Neural cell (in vitro differentiated cells): ENCODE measurements around the gene PHACTR2.

Experiments
- EP300 ChIP-seq: fragments of 450-650 bp; conservative IDR thresholded peaks from 2 replicates; pipeline ENCODE4 v1.6.1; 2014; ENCODE audit warnings: antibody characterized with exemption, mild to moderate bottlenecking, moderate library complexity; ENCODE audit not compliant: poor library complexity, severe bottlenecking
- TF ChIP-seq, protein P1 (sequence below): fragments of 450-650 bp; IDR thresholded peaks from 2 replicates; pipeline ENCODE4 v1.5.1; 2014; ENCODE audit warnings: antibody characterized with exemption, mild to moderate bottlenecking, moderate library complexity; ENCODE audit not compliant: poor library complexity, severe bottlenecking

DNA sequence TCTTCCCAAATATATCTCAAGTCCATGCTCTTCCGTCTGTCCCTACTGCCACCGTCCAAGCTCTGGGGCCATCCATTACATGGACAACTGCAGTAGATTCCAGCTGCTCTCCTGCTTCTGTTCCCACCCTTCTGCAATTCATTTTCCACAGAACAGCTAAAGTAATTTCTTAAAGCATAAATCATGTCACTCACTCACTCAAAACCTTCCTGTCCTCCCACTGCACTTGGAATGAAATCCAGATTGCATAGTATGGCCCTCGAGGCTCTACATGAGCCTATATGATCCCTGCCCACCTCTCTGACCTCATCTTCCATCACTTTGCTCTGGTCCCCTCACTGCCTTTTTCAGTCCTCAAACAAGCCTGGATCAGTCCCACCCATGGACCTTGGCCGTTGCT, 10.9 kb downstream of the PHACTR2 start:
- TF ChIP-seq EP300, result no peak
- TF ChIP-seq, protein P1, sequence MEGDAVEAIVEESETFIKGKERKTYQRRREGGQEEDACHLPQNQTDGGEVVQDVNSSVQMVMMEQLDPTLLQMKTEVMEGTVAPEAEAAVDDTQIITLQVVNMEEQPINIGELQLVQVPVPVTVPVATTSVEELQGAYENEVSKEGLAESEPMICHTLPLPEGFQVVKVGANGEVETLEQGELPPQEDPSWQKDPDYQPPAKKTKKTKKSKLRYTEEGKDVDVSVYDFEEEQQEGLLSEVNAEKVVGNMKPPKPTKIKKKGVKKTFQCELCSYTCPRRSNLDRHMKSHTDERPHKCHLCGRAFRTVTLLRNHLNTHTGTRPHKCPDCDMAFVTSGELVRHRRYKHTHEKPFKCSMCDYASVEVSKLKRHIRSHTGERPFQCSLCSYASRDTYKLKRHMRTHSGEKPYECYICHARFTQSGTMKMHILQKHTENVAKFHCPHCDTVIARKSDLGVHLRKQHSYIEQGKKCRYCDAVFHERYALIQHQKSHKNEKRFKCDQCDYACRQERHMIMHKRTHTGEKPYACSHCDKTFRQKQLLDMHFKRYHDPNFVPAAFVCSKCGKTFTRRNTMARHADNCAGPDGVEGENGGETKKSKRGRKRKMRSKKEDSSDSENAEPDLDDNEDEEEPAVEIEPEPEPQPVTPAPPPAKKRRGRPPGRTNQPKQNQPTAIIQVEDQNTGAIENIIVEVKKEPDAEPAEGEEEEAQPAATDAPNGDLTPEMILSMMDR, result no peak
